NCI-H2029 (cell line): Measurements from ENCODE around the gene SH2D7.

Experiments used
- DNase-seq: peaks from one replicate; lab custom pipeline; 2025; lab: John Stamatoyannopoulos, UW

Gene SH2D7

DNA sequence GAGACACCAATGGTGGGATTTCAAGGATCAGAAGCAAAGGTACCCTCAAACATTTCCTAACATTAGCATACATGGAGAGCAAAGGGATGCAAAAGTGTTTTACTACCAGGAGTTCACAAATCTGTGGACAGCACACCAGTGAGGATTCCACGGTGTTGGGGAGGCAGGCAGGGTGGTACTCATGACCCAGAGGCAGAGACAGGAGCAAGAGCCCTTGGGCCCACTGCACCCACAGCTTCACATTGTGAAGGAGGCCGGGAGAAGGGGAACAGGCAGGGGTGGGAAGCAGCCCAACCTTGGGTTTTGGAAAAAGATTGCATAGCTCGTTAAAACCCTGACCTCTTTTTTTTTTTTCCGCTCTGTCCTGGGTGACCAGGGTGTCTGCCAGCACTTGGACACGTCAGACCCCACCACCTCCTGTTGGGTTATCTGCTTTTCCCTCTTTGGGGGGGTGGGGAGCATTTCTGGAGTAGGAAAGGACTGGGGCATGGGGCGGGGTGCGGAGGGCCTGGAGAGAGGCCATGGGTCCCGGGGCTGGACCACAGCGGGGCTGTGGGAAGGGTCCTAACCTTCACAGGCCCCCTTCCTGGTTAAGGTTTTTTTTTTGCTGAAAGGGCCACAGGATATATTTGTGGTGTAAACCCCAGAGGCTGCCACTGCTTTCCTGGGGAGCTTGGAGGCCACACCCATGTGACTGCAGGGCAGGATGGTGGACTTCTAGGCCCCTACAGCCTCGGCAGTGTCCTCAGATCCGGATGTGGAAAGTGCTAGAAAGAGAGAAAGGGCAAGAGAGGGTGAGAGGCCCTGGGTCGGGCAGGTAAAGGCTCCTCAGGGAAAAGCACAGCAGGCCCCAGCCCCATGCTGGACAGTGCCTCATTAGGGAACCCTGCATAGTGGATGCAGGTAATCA lies 12.5 kb downstream of the SH2D7 start:
- DNase-seq, result no peak

DNA sequence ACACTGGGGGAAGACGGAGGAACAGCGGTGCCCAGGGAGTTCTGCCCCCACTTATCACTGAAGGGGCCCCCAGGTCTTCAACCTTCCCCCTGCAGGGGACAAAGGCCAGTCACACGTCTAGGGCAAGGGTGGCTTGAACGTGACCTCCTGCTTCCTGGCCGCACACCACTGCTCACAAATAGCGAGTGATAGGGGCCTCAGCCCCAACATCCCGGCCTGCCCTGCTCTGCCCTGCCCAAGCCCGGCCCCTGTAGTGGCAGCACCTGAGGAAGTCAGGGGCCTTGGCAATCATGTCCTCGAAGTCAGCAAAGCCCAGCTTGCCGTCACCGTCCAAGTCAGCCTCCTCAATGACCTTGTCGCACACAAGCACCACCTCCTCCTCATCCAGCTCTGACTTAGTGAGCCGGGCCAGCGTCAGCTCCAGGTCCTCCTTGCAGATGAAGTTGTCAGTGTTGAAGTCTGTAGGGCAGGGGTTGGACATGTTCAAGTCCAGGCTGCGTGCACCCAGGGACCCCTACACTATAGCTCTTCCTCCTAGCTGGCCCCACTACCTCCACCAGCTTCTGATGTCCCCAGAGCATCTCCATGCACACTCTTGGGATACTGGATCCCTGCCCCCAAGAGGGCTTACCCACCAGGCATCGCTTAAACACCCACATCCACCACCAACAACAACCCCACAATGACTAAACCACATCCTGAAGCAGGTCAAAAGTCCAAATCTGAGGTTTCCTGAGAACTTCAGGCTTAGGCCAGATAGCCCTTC lies 13.3 kb downstream of the SH2D7 start:
- DNase-seq, result no peak

DNA sequence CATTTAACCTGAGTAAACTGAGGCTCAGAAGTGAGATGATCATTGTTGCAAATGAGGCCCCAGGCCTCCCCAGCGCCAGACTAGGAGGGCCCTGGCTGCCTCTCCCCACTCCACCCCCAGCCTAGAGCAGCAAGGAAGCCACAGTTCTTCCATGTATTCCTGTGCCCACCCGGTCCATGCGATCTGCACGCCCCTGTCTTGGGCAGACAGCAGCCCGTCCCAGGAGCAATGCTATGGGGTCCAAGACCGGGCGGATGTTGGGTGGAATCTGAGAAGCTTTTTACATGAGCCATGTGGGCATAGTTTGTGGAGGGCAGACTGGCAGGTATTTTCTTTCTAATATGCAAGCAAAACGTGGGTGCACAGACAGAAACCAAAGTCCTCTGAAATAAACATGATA lies 15.1 kb downstream of the SH2D7 start:
- no peak for DNase-seq

DNA sequence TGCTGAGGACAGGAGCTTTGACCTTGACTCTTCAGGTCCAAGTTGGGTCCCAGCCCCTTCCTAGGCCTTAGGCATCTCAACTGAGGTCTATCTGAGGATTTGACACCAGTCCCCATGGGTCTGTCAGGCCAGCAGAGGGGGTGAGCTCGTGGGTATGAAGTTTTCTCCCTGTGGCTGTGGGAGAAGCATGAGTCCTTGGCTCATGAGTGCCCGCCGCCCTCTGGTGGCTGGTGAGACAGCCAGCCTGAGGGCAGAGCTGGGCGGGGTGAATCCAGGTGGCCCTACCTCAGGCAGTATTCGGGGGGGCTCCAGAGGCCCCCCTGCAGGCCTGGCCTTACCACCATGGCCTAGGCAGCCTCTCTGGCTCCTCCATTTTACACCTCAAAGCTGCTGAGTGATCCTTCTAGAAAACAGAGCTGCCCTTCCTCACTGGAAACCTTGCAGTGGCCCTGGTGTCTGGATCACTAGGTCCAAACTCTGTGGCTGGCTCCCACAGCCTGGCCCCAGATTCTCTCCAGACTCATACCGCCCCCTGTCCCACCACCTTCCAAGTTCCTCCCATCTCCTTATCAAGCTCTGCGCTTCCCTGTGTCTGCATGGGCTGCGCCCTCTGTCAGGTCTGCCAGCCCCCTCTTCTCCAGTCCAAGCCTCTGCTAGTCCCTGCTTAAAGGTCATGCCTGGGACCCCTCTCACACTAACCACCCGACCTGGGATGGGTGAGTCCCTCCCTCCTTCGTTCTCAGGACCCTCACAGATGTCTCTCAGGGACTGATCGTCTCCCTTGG lies 16.1 kb downstream of the SH2D7 start:
- peak; percentile 47 for DNase-seq

DNA sequence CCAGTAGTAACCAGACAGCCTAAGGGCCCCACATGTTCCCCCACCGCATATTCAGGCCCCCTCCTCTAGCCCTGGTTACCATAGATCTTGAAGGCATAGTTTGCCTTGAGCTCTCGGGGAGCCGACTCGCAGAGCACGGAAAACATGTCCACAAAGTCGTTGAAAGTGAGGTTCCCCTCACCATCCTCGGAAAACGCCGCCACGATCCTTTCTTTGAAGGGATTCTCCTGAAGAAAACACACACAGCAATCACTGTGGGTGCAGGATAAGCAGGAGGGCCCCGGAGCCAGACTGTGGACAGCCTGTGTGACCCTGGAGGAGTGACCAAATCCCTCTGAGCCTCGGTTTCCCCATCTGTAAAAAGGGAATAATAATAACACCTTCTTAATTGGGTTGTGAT lies 16.8 kb downstream of the SH2D7 start:
- DNase-seq, result no peak

DNA sequence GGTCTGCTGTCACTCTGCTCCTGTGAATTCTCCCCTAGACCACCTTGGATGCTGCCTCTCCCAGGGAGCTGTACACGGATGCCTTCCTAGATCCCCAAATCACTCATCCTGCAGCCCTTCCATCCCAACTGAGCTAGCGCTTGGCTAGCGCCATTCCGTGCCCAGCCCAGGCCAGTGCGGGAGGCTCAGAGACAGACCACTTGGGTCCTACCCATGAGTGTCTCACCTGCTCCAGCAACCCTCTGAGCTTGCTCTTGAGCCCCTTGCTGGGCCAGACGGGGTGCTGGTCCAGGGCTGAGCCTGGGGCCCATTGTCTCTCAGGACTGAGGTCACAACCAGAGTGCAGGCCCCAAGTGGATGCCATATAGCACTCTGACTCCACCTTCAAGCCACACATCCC lies 17.7 kb downstream of the SH2D7 start:
- no peak for DNase-seq

DNA sequence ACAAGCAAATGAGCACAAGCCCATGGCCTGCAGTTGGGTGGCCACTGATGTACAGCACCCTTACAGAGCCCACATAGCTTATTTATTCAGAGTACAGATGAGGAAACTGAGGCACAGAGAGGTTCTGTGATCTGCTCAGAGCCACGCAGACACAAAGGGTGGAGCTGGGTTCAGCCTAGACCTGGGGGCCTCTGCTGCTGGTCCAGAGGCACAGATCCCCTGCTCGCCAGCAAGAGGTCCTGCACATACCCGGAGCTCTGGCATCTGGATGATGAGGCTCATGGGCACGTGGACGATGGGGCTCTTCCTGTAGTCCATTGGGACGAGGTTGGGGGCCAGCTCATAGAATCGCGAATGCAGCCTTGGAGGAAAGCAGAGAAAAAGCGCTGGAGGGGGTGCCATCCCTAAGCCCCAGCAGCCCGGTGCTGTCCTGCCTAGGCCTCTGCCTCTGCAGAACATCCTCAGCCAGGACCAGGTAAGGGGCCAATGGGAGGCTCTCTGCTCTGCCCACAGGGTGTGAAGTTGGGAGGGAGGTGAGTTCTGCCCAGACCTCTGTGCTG lies 18.6 kb downstream of the SH2D7 start:
- no peak for DNase-seq

DNA sequence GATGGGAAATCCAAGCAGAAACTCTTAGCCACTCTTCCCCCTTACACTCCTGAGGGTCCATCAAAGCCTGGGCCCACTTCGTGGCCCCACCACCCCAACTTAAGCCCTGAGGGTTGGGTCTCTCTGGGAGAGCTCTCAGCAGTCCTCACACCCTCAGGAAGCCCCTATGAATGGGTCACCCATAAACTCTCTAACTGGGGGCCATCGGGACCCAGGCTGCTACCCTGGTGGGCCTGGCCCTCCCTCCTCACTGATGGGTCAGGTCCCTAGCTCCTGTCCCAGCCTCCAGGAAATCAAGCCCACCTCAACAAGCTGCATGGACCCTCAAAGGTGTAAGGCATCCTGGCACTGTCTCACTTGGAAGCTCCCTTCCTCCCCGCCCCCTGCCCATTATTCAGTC lies 19.4 kb downstream of the SH2D7 start:
- DNase-seq, result no peak

DNA sequence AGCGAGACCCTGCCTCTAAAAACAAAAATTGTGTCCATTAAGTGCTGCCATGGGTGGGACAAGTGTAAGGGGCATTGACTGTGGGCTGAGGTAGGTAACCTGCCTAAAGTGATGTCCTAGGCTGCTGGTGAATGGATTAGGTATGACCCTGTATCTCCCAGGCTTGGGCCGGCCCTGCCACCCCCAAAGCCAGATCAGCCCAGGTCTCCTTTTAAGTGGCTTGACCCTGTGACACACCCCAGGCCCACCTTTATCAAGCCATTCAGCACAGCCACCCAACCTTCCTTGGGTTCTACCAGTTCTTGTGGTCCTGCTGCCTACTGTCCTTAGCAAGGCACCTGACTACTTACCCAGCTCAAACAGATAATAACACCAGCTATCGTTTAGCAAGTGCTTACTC lies 20.2 kb downstream of the SH2D7 start:
- no peak for DNase-seq

DNA sequence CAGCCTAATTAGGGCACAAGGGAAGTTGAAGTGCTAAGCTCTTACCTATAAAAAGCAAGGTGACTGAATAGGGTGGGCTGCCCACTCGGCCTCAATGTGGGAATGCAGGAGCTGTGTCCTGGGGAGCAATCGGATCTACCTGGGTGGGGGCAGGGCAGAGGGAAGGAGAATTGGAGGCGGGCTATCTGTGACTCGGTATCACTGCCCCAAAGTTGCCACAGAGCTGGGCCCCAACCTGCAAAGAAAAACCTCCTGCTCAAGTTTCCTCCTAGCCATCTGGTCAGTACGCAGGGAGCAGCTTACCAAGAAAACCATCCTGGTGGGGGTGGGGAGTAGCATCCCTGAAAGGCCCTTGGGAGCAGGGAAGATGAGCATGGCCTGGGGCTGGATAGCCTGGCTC lies 28.2 kb downstream of the SH2D7 start:
- no peak for DNase-seq

DNA sequence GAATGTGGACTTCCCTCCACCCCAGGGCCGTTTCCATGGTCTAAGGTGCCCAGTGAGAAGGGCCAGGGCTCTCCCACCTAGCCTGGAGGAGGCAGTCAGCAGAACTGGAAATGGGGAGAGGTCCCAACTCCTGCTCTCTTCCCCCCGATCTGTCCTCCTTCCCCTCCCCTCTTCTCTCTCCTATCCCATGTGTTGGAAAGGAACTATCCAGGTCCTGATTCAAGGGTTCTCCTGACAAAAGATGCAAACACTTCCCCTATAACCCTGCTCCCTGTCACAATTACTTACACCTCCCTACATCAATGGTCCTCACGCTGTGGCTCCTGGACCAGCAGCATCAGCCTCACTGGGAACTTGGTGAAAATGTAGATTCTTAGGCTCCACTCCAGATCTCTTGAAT lies 32.9 kb downstream of the SH2D7 start:
- DNase-seq, result no peak

DNA sequence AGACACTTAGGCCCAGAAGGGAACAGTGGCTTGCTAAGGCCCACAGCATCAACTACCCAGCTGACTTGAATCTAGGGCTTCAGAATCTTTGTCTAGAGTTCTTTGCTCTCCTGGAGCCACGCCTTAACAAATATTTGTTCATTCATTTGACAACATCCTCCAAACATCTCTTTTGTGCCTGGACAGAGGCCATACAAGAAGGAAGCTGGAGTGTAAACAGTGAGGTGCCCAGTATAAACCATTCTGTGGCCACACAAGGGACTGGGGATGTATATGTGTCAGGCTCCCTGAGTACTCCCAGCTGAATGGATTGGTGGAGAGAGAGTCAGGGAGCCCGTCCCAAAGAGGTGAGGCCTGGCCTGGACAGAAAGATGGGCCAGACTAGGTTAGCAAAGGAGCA lies 35.5 kb downstream of the SH2D7 start:
- peak; percentile 53 for DNase-seq

DNA sequence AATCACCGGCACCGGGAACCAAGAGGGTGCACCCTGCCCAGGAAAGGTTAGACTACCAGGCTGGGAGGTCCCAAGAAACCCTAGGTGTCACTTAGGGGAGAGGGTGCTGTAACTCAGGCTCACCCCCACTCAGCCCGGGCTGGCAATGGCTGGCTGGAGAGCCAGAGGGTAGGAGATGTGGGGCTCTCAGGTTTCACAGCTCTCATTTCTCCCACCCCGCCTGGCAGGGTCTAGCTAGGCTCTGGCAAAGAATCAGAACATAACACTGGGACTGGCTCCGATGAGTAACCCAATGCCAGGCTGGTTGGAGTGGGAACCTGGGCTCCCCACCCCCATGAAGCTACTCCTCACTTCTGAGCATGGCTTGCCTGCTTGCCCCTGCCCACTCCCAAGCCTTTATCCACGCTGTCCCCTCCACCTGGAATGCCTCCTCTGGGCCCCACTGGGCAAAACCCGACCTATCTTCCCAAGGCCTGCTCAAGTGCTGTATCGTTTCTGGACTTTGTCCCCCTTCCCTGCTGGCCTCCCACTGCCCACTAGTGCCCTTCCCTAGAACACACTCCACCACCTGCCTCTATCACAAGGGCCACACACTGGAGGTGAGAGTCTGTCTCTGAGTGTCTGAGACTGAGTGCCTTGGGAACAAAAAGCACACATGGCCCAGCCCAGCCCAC lies 36.9 kb downstream of the SH2D7 start:
- DNase-seq, result peak; percentile 73

DNA sequence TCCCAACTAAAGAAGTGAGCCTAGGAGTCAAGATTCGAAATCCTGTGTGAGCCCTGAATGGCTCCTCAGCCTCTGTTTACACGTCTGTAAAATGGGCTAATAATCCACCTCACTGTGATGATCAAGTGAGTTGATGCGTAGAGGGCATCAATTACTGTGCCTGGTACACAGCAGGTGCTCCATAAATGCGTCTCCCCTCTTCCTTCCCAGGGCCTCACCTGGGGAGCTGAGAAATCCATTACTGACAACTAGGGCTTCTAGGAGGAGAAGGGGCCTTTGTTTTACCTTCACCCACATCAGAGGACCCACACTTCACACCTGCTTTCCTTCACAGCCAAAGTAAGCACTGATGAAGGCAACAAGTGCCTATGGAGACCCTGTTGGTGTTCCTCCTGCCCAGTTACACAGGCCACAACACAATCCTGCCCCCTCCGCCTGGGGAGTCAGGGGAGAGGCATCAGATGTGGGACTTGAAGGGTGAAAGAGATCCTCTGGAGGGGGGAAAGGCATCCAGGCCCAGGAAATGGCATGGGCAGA lies 37.5 kb downstream of the SH2D7 start:
- no peak for DNase-seq

DNA sequence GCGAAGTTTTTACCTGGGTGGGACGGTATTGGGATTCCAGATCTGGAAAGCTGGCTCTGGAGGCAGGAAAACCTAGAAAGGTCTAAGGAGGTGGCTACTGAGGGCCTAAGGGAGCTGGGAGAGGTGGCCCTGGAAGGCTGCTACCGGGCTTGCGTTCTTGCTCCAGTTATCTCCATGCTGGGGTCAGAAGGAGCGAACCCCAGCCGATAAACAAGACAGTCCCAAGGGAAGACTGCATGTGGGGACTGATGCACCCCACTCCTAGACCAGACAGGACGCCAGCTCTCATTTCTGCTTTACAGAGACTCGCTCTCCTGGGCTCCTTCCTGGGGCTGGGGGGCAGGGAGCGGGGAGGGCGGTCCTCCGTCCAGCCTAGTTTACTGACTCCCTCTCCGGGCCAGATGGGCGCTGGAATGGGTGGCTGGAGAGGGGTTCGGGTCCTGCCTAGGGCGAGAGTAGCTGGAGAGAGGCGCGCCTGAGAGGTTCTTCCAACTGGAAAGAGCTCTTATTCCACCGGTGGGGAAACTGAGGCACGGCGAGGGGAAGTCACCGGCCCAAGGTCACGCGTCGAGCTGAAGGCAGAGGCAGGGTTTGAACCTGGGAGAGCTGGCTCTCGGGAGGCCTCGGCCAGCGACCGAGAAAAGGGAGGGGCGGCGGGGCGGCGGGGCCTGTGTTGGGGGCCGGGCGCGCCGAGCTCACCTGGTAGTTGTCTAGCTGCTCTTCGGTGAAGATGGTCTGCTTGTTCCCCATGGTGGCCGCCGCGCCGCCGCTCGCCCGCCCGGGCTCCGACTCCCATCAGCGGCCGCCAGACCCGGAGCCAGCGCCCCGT lies 38.3 kb downstream of the SH2D7 start:
- DNase-seq, result no peak

DNA sequence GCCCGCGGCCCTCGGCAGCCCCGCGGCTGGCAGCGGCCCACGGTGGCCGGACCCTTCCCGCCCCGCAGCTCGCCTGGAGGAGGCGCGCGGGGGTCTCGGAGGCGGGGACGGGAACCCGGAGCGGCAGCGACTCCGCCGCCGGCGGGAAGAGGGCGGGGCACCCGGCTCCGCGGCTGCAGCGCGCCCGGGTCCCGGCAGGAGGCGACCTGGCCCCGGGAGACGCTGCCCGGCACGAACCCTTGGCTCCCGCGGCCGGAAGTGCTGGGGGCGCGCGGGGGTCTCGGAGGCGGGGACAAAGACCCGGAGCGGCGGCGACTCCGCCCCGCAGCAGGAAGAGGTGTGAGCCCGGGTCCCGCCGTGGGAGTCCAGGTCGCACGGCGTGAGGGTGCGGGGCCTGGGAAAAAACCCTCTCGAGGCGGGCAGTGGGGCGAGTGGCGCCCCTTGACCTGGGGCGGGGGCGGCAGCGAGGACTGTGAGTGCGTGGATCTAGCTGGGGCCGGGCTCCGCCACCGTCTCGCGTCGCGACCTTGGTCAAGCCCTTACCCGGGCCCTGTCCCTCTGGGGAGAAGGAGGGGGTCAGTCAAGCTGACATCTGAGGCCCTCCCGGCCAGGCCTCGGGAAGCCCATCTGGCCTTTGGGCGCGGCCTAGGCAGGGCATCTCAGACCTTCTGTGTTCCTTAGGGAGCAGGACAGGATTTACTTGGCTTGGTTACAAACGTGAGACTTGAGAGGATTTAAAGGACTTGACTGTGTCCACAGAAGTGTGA lies 39.1 kb downstream of the SH2D7 start, which contains the start of gene CIB2:
Gene CIB2 (minus strand): TSS at position 151 of the 767 bp plus-strand sequence. CDS start 230 bp downstream, outside the sequence.
- DNase-seq, result peak; percentile 23

DNA sequence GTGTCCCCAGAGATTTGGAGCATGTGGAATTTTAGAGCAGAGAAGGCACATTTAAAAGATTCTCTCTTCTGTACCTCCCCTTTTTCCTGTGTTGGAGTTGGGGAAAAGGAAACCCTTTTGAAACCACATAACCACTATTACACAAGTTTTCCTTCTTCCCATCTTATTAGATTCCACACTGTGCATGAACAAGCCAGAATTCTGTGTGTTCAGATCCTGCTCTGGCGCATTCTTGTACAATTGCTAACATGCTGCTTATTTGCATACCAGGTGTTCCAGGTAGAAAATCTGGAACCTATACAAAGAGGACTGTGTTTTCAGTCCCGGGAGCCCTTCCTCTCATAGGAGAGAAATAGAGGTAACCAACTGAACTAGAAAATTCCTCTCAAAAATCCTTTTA lies 41.4 kb downstream of the SH2D7 start:
- no peak for DNase-seq

DNA sequence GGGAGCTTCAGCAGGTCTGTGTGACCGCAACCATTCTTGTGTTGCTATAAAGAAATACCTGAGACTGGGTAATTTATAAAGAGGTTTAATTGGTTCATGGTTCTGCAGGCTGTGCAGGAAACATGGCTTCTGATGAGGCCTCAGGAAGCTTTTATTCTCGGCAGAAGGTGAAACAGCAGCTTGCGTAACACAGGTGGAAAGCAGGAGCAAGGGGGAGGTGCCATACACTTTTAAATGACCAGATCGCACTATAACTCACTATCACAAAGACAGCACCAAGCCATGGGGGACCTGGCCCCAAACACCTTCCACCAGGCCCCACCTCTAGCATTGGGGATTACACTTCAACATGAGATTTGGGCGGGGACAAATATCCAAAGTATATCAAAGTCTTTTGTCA lies 47.2 kb downstream of the SH2D7 start:
- no peak for DNase-seq

DNA sequence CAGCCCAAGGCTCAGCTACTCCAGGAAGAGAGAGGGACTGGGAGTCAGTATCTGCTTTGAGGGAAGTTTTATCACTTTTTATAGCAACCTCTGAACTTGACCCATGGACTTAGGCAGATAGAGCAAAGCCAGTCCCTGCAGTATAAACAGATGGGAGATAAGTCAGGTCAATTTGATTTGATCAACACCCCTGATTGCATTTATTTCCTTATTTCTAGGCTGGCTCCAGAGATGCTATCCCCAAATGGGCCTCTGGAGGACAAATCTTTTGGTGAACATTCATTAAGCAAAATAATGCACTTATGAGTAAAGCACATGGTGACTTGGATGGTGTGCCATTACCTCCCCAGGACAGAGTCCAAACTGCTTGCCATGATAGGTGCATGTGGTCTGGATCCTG lies 47.9 kb downstream of the SH2D7 start:
- no peak for DNase-seq

DNA sequence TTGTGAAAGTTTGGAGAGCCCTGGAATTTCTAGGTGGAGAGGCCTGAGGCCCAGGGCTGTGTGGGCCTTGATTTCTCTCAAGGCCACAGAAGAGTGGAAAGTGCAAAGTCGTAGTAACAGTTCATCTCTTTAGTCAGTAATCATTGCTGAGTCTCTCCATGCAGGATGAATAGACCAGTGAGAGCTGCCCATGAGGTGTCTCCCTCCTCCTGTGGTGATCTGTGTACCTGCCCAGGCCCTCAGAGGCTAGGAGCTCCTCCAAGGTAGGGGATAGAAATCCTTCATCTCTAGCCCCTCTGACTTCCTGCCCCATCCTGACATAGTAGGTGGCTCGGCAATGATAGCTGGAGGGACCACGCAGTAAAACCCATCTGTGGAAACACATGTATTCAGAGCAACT lies 50.0 kb downstream of the SH2D7 start:
- no peak for DNase-seq
